Erythroblast (primary cell): Measurements from ENCODE around the gene PGAM2.

Source experiments
- GATA1 ChIP-seq: IDR thresholded peaks from 2 replicates; pipeline ENCODE4 v1.6.1; 2011; ENCODE audit warnings: low read depth, mild to moderate bottlenecking, control low read depth, low read length, moderate library complexity
- POLR2A ChIP-seq: IDR thresholded peaks from 2 replicates; pipeline ENCODE4 v1.6.1; 2011; ENCODE audit warnings: mild to moderate bottlenecking, low read length

DNA sequence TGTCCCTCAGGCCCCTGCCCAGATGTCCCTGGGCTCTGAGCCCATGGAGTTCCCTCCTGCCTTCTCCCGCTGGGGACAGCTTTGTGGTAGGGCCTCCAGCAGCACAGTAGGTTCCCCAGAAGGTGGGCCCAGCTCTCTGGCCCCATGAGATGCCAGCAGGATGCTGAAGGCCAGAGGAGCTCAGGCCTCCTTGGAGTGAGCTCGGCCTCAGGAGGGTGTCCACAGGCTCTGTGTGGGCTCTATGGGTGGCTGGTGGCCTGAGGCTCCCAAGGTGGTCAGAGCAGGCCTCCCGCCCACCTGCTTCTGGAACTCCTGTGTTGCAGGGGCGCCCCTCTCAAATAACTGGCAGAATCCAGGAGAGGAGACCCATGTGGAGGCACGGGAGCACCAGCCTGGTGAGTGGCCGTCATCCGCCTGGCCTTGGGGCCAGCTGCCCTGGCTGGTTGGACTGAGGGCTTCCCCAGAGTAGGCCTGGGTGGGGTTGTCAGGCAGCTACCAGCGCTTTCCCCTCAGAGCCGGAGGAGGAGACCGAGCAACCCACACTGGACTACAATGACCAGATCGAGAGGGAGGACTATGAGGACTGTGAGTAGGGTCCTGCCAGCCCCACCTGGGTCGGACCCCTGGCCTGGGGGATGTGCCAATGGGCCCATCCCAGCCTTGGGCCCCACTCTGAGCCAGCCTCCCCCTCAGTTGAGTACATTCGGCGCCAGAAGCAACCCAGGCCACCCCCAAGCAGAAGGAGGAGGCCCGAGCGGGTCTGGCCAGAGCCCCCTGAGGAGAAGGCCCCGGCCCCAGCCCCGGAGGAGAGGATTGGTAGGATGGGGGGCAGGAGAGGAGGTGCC is 42.0 kb upstream of the PGAM2 start:
- no peak for TF ChIP-seq POLR2A
- no peak for TF ChIP-seq GATA1
